ENCODE measurements around the gene RITA1.

RITA1 gene

GRCh38 chr12:113171543-113171942, 14.0 kb upstream of the RITA1 start:
- TF ChIP-seq, protein P1, sequence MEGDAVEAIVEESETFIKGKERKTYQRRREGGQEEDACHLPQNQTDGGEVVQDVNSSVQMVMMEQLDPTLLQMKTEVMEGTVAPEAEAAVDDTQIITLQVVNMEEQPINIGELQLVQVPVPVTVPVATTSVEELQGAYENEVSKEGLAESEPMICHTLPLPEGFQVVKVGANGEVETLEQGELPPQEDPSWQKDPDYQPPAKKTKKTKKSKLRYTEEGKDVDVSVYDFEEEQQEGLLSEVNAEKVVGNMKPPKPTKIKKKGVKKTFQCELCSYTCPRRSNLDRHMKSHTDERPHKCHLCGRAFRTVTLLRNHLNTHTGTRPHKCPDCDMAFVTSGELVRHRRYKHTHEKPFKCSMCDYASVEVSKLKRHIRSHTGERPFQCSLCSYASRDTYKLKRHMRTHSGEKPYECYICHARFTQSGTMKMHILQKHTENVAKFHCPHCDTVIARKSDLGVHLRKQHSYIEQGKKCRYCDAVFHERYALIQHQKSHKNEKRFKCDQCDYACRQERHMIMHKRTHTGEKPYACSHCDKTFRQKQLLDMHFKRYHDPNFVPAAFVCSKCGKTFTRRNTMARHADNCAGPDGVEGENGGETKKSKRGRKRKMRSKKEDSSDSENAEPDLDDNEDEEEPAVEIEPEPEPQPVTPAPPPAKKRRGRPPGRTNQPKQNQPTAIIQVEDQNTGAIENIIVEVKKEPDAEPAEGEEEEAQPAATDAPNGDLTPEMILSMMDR (IDR thresholded peaks at IDR 0.05; ENCODE audit: control extremely low read depth, extremely low read depth, low read depth, missing control alignments): no peak
- POLR2A ChIA-PET: no interaction called here
- CTCF ChIA-PET: interaction anchor here (0.9 to 12.9 kb wide), 9 partner anchors 15 to 179 kb away, joined by 3 to 190 read pairs (median 6); partner anchors contain the start of gene CFAP73
- no peak for DNase-seq (ENCODE audit: extremely low spot score)

DNA sequence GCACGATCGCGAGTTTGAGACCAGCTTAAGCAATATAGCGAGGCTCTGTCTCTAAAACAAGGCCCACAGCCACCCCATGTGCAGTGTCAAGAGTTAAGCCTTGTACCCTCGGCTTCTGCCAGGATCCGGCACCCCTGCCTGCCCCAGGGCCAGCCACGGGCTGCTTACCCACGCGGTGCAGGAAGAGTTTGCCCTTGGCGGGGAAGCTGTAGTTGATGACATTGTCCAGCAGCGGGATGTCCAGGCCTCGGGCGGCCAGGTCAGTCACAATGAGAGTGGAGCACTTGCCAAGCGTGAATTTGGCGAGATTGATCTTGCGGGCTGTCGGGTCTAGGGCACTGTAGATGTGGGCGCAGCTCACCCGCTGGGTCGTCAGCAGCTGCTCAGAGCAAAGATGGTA, 13.3 kb upstream of the RITA1 start:
- ChIA-PET POLR2A (interaction anchor here (0.5 to 1.1 kb wide), 2 partner anchors 49 to 131 kb away, joined by 3 to 4 read pairs; partner anchors contain the start of gene TPCN1), CTCF (interaction anchor here (0.9 to 12.9 kb wide), 12 partner anchors 15 to 167 kb away, joined by 3 to 190 read pairs (median 5); partner anchors contain the start of gene CFAP73)
- DNase-seq (ENCODE audit: extremely low spot score): no peak
- TF ChIP-seq, protein P1 (IDR thresholded peaks at IDR 0.05; ENCODE audit: control extremely low read depth, extremely low read depth, low read depth, missing control alignments): no peak

DNA sequence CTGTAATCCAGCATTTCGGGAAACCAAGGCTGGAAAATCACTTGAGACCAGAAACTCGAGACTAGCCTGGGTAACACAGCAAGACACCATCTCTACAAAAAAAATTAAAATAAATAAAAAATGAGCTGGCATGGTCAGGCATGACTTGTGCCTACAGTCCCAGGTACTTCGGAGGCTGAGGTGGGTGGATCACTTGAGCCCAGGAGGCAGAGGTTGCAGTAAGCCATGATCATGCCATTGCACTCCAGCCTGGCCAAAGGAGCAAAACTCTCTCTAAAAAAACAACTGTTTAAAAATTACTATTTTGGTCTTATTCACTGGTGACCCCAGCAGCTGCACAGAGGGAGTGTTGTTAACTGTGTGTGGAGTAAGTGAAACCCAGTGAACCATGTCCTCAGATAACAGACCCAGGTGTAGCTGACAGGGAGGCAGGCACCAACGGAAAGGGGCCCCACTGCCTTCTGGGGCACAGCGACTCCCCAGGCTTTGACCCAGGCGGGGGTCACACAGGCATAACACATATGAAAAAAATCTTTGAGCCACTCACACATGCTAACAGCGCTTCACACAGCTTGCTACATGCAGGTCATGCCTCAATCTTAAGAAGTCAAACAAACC, 12.3 kb upstream of the RITA1 start:
- TF ChIP-seq, protein P1 (IDR thresholded peaks at IDR 0.05; ENCODE audit: control extremely low read depth, extremely low read depth, low read depth, missing control alignments): no peak
- ChIA-PET CTCF (interaction anchor here (0.9 to 12.9 kb wide), 34 partner anchors 9 to 975 kb away, joined by 3 to 190 read pairs (median 6); partner anchors contain the start of genes CFAP73, DDX54, DTX1 and OAS2), POLR2A (interaction anchor here (0.5 to 1.1 kb wide), 3 partner anchors 48 to 243 kb away, joined by 3 read pairs; partner anchors contain the start of gene TPCN1)
- peak; percentile 64 for DNase-seq (ENCODE audit: extremely low spot score)

DNA sequence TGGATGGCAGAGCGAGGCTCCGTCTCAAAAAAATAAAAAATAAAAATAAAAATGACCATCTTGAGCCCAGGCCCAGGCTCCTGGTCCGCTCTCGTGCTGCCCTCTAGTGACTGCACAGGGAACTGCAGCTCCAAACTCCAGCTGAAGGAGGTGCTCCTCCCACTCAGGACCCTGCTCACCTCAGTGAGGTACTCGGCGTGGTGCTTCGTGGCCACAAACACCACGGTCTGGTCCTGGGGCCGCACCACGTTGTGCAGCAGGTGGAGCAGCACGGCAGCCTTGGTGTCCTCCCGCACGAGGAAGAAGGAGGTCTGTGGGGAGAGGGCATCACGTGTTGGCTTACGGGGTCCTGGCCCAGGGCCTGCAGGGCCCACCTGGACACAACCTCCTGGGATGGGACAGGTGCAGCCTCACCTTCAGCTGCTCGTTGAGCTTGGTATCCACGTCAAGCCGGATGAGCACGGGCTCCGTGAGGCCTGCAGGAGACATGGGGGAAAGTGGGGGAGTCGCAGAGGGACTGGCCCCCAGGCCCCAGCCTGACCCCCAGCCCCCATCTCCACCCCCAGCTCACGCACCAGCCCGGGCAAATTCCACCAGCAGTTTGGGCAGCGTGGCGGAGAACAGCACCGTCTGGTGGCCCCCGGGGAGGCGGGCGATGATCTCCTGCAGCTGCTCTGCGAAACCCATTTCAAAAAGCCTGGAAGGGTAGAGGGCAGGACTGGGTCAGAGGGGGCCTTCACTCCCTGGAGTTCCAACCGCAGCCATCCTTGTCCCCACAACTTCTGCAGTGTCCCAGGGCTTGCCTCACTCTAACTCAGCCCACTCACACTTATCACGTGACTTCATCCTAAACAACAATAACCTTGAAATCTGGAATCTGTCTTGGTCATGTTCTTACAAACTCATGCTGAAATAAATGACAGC, 10.8 kb upstream of the RITA1 start:
- ChIA-PET CTCF (interaction anchor here (0.8 to 12.9 kb wide), 52 partner anchors 9 to 977 kb away, joined by 3 to 190 read pairs (median 4); partner anchors contain the start of genes CFAP73, DDX54, OAS2 and RITA1), POLR2A (interaction anchor here (0.7 kb wide), 1 partner anchor 1800 kb away, joined by 5 read pairs; no protein-coding TSS in a partner anchor)
- TF ChIP-seq, protein P1 (IDR thresholded peaks at IDR 0.05; ENCODE audit: control extremely low read depth, extremely low read depth, low read depth, missing control alignments): peak; percentile 99
- peak; percentile 89 for DNase-seq (ENCODE audit: extremely low spot score)

DNA sequence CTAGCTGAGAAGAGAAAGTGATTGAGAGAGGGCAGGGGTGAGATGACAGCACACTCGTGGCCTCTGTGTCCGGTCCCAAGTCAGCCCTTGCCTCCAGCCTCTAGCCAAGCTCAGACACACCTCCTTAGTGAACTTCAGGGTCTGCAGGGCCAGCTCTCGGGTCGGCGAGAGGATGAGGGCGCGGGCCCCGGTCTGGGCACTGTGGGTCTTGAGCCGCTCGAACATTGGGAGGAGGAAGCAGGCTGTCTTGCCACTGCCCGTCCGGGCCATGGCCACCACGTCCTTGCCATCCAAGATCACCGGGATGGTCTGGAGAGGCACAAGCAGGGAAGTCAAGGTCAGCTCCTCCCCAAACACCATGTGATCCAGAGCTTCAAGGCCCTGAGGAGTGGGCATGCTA, 6.5 kb upstream of the RITA1 start:
- TF ChIP-seq, protein P1 (IDR thresholded peaks at IDR 0.05; ENCODE audit: control extremely low read depth, extremely low read depth, low read depth, missing control alignments): no peak
- DNase-seq (ENCODE audit: extremely low spot score): no peak
- POLR2A ChIA-PET: no interaction called here
- CTCF ChIA-PET: interaction anchor here (1.3 to 12.9 kb wide), 3 partner anchors 22 to 186 kb away, joined by 4 to 190 read pairs (median 10); partner anchors contain the start of gene CFAP73

DNA sequence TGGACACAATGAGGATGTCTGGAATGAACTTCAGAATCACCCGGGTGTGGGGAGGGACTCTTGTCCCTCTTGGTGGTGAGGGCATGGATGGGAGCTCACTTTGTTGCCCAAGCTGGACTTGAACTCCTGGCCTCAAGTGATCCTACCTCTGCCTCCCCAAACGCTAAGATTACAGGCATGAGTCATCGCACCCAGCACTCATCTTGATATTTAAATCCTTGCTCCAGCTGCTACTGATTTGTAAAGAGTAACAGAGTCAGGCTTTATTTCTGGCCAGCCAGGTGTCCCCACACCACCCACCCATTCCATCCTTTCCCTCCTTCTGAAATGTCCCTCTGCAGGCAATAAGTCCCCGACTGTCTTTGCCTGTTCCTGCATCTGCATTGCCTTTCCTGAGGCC, 5.2 kb upstream of the RITA1 start:
- DNase-seq (ENCODE audit: extremely low spot score): no peak
- CTCF ChIA-PET: interaction anchor here (1.1 kb wide), 1 partner anchor 132 kb away, joined by 3 read pairs; no protein-coding TSS in a partner anchor
- TF ChIP-seq, protein P1 (IDR thresholded peaks at IDR 0.05; ENCODE audit: control extremely low read depth, extremely low read depth, low read depth, missing control alignments): no peak
- POLR2A ChIA-PET: no interaction called here
